GM12865 (cell line): Measurements from ENCODE around the gene PIK3CD.

ENCODE experiments used
- DNase-seq: peaks from one replicate; pipeline ENCODE4 v3.0.0; 2010; ENCODE audit warnings: low read depth
- H3K4me3 ChIP-seq: 2 replicates; pipeline ENCODE4 v1.5.1; 2011; ENCODE audit warnings: mild to moderate bottlenecking, low read depth, low read length, control low read depth
- TF ChIP-seq, protein P1 (sequence below): IDR thresholded peaks from 2 replicates; pipeline ENCODE4 v1.5.1; 2011; ENCODE audit warnings: low read length, control low read depth, low read depth, inconsistent platforms; ENCODE audit not compliant: insufficient read depth; ENCODE audit errors: missing control alignments

Gene PIK3CD

DNA sequence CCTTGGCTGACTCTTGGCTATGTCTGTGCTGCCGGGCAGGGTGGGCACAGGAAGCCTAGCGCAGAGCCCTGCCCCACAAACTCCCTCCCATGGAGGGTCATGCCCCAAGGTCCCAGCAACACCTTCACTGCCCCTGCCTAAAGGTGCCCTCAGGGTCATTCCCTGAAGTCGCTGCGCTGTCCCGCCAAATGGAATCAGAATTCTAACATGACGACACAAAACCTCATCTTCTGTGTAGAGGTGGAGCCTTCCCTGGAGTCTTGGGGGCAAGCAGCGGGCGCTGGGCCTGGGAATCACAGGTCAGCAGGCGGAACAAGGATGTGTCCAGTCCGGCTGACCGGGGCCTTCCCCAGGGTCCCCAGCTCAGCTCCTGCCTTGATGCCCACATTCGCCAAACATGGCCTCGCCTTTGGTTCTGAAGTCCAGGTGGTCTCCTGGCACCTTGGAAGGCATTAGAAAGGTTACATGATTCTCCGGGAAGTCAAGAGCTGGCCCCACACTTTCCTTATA, 45.5 kb upstream of the PIK3CD start:
- no peak for DNase-seq
- TF ChIP-seq, protein P1, sequence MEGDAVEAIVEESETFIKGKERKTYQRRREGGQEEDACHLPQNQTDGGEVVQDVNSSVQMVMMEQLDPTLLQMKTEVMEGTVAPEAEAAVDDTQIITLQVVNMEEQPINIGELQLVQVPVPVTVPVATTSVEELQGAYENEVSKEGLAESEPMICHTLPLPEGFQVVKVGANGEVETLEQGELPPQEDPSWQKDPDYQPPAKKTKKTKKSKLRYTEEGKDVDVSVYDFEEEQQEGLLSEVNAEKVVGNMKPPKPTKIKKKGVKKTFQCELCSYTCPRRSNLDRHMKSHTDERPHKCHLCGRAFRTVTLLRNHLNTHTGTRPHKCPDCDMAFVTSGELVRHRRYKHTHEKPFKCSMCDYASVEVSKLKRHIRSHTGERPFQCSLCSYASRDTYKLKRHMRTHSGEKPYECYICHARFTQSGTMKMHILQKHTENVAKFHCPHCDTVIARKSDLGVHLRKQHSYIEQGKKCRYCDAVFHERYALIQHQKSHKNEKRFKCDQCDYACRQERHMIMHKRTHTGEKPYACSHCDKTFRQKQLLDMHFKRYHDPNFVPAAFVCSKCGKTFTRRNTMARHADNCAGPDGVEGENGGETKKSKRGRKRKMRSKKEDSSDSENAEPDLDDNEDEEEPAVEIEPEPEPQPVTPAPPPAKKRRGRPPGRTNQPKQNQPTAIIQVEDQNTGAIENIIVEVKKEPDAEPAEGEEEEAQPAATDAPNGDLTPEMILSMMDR = no peak
- no peak overlapping the region for H3K4me3 ChIP-seq

DNA sequence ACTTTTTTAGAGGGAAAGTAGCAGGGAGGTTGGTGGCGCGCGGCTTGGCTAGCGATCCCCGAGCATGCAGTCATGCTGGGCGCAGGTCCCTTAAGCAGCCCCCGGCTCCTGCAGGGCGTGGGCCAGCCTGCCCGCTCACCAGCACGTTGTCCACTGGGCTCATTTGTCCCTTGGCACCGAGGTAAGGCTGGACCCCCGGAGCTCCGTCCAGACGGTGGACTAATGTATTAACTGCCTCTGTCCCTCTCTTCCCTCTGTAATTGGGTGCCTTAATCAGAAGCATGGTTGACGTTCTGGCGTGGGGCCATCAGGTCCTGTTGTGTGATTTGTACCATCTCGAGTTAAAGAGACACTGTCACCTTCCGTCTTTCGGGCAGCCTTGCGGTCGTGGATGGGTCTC, 45.1 kb upstream of the PIK3CD start:
- TF ChIP-seq, protein P1 = no peak
- no peak for DNase-seq
- no peak overlapping the region for H3K4me3 ChIP-seq

DNA sequence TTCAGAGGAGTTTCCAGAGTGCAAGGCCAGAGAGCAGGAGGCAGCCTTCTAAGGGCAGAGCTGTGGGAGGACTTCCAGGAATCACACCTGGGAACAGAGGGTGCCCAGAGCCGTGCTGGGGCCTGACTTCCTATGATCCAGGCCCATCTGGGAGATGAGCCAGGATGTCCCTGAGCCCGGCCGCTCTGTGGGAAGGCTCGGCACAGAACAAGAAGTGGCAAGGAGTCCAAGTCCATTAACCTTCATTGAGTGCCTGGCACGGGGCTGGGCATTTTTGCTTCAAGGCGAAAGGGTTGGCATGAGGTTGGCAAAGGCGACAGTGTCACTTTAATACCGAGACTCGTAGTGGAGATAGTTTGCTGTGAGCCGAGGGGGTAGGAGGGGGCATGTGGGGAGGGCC, 44.6 kb upstream of the PIK3CD start:
- DNase-seq = no peak
- TF ChIP-seq, protein P1 = no peak
- H3K4me3 ChIP-seq = no peak overlapping the region

DNA sequence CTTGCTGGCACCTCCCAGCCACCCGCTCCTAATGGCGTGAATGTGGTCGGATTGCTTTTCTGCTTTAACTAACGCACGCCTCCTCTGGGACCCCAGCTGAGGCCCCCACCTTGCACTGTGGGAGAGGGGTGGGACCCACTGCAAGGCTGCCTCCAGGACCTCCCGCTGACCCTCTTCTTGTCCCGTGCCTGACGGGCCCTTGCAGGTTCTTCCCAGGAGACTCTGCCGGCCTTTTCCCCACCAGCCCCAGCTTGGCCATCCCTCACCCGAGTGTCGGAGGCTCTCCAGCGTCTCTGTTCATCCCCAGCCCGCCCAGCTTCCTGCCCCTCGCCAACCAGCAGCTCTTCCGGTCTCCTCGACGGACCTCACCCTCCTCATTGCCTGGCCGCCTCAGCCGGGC, 44.2 kb upstream of the PIK3CD start:
- no peak for DNase-seq
- TF ChIP-seq, protein P1 = no peak
- H3K4me3 ChIP-seq = no peak overlapping the region

DNA sequence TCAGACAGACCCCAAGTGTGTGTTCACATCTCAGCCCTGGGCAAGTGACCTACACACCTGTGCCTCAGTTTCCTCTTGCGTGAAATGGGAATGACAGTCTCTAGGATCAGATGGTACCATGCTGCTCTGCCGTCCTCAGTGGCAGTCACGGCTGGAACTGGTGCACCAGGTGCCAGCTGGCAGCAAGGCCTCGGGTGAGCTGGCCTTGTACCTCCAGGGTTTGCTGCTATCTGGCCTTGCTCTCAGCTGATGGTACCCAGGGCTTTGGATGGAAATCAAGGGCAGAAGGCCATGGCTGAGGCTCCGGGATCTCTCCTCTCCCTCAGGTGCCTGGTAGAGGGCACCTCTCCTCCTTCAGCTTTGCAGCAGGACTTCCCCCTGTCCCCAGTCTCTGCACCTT, 41.5 kb upstream of the PIK3CD start:
- H3K4me3 ChIP-seq = no peak overlapping the region
- no peak for DNase-seq
- TF ChIP-seq, protein P1 = no peak

DNA sequence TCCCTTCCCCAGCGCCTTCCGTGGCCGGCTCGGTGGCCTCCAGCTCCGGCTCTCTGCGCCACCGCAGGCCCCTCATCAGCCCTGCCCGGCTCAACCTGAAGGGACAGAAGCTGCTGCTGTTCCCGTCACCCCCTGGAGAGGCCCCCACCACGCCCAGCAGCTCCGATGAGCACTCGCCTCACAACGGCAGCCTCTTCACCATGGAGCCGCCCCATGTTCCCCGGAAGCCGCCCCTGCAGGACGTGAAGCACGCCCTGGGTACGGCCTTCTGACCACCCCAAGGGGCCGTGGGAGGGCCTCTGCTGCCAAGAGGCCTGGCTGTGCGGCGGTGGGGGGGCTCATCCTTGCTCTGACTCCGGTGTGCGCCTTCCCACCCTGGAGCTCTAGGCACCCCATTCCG, 41.0 kb upstream of the PIK3CD start:
- DNase-seq = no peak
- TF ChIP-seq, protein P1 = no peak
- H3K4me3 ChIP-seq = no peak overlapping the region

DNA sequence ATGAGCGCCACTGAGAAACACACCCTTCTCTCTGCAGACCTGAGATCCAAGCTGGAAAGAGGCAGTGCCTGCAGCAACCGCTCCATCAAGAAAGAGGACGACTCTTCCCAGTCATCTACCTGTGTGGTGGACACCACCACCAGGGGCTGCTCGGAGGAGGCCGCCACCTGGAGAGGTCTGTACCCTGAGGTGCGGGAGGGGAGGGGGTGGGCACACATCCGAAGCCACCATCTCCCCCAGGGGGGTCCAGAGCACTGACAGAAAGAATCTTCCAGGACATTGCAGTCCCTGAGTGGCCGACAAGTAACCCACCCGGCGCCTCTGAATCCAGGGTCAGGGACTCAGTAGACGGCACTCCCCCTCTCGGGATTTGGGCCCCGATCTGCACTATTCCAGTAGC, 39.8 kb upstream of the PIK3CD start:
- TF ChIP-seq, protein P1 = no peak
- no peak for DNase-seq
- no peak overlapping the region for H3K4me3 ChIP-seq
